BJ (cell line): ENCODE measurements around the gene SPPL2B. TPM values are rescaled to one million over a fixed set of nuclear protein-coding genes. Genes with fewer than 3 reads are reported as not detected.

Experiments used
- CTCF ChIA-PET: fragments of 350-600 bp; formaldehyde crosslinking; extraction: SDS; loops from one replicate; lab custom pipeline; 2021; ENCODE audit warnings: antibody characterized with exemption, inconsistent platforms; lab: Yijun Ruan, JAX
- POLR2A ChIA-PET: fragments of 300-600 bp; sonication (Branson Sonifier 250); formaldehyde crosslinking; extraction: SDS; loops from one replicate; lab custom pipeline; 2021; ENCODE audit warnings: antibody characterized with exemption; lab: Charles Lee
- DNase-seq: peaks from one replicate; pipeline ENCODE4 v3.0.0-alpha.2; 2011; ENCODE audit warnings: low read depth
- H3K27me3 ChIP-seq: 2 replicates; pipeline ENCODE4 v1.6.0; 2011; ENCODE audit warnings: low read length; ENCODE audit not compliant: control insufficient read depth, insufficient read depth
- H3K36me3 ChIP-seq: 2 replicates; pipeline ENCODE4 v1.5.1; 2011; ENCODE audit warnings: low read length; ENCODE audit not compliant: control insufficient read depth, insufficient read depth
- H3K4me3 ChIP-seq: 2 replicates; pipeline ENCODE4 v1.5.1; 2011; ENCODE audit warnings: low read depth, mild to moderate bottlenecking, control low read depth, low read length
- CTCF ChIP-seq: IDR thresholded peaks from 2 replicates; pipeline ENCODE4 v1.5.1; 2011; ENCODE audit warnings: low read depth, mild to moderate bottlenecking, control low read depth, inconsistent platforms, low read length, moderate library complexity; ENCODE audit not compliant: insufficient read depth
- polyA plus RNA-seq: library from polyadenylated mRNA; depleted of rRNA; stranded (reverse); fragments of >200 nt; gene quantifications from 2 replicates; pipeline ENCODE4 v1.2.3, GENCODE V29; 2011

The SPPL2B gene
- polyA plus RNA-seq, 1 experiment = 24.9 TPM

GRCh38 chr19:2374808-2375207 lies 46.3 kb downstream of the SPPL2B start:
- CTCF ChIA-PET = interaction anchor here (2.2 kb wide), 1 partner anchor 17 kb away, joined by 5 read pairs; no protein-coding TSS in a partner anchor
- Histone ChIP-seq H3K36me3 (no peaks in the 10 kb centered on the region), H3K27me3 (no peaks in the 10 kb centered on the region), H3K4me3 (no peak overlapping the region)
- no peak for TF ChIP-seq CTCF
- POLR2A ChIA-PET = no interaction called here
- DNase-seq = no peak

GRCh38 chr19:2375353-2376121 lies 47.1 kb downstream of the SPPL2B start:
- POLR2A ChIA-PET = no interaction called here
- no peaks in the 10 kb centered on the region for H3K27me3 ChIP-seq
- CTCF ChIA-PET = no interaction called here

GRCh38 chr19:2376784-2377519 lies 48.5 kb downstream of the SPPL2B start:
- no peak overlapping the region for H3K4me3 ChIP-seq
- CTCF ChIA-PET = no interaction called here

More at GRCh38 chr19:2375353-2376121, 47.1 kb downstream of the SPPL2B start:
- no peaks in the 10 kb centered on the region for H3K36me3 ChIP-seq
- DNase-seq = no peak
- no peak overlapping the region for H3K4me3 ChIP-seq
- no peak for TF ChIP-seq CTCF

GRCh38 chr19:2380567-2380966 lies 52.1 kb downstream of the SPPL2B start:
- H3K27me3 ChIP-seq = no peaks in the 10 kb centered on the region
- no peaks in the 10 kb centered on the region for H3K36me3 ChIP-seq
- POLR2A ChIA-PET = no interaction called here
- TF ChIP-seq CTCF = no peak
- DNase-seq = no peak
- CTCF ChIA-PET = interaction anchor here (0.6 to 1.3 kb wide), 5 partner anchors 10 to 257 kb away, joined by 3 to 4 read pairs (median 3); no protein-coding TSS in a partner anchor
- no peak overlapping the region for H3K4me3 ChIP-seq

More at GRCh38 chr19:2376784-2377519, 48.5 kb downstream of the SPPL2B start:
- DNase-seq = no peak
- no peak for TF ChIP-seq CTCF
- H3K27me3 ChIP-seq = no peaks in the 10 kb centered on the region
- POLR2A ChIA-PET = no interaction called here
- no peaks in the 10 kb centered on the region for H3K36me3 ChIP-seq
